A673 (cell line): ENCODE results near the gene RNF40. TPM values are rescaled to one million over a fixed set of nuclear protein-coding genes. Genes with fewer than 3 reads are reported as not detected.

ENCODE experiments used
- BruUV-seq: library from RNA; stranded (reverse); fragments of 400-500 nt; replicated peaks from 2 replicates; lab custom pipeline; 2021; lab: Mats Ljungman, UMichigan
- CTCF ChIA-PET: fragments of 300-600 bp; sonication (Branson Sonifier 250); formaldehyde crosslinking; loops from one replicate; lab custom pipeline; 2022; ENCODE audit warnings: antibody characterized with exemption; lab: Charles Lee
- POLR2A ChIA-PET: fragments of 300-600 bp; sonication (Branson Sonifier 250); formaldehyde crosslinking; loops from one replicate; lab custom pipeline; 2022; ENCODE audit warnings: antibody characterized with exemption; ENCODE audit not compliant: low non-redundant PET; lab: Charles Lee
- DNase-seq: peaks from one replicate; pipeline ENCODE4 v3.0.0-alpha.2; 2015; ENCODE audit warnings: low spot score
- H3K27ac ChIP-seq: fragments of 200-600 bp; sonication (generic); 2 replicates; pipeline ENCODE4 v1.5.1; 2016; ENCODE audit warnings: mixed run types, low read depth, mild to moderate bottlenecking, mixed read lengths, antibody characterized with exemption, low read length; ENCODE audit not compliant: poor library complexity, severe bottlenecking
- H3K27me3 ChIP-seq: fragments of 200-600 bp; sonication (generic); replicated peaks from 2 replicates; pipeline ENCODE4 v1.6.1; 2017; ENCODE audit warnings: mixed run types, low read depth, mild to moderate bottlenecking, mixed read lengths, antibody characterized with exemption, low read length; ENCODE audit not compliant: insufficient read depth, poor library complexity
- H3K36me3 ChIP-seq: fragments of 200-600 bp; sonication (generic); 2 replicates; pipeline ENCODE4 v1.6.1; 2016; ENCODE audit warnings: mixed run types, mild to moderate bottlenecking, mixed read lengths, antibody characterized with exemption, low read length; ENCODE audit not compliant: insufficient read depth, poor library complexity, severe bottlenecking
- H3K4me1 ChIP-seq: fragments of 200-600 bp; sonication (generic); 2 replicates; pipeline ENCODE4 v1.6.1; 2017; ENCODE audit warnings: mixed run types, mild to moderate bottlenecking, mixed read lengths, antibody characterized with exemption, low read length; ENCODE audit not compliant: insufficient read depth, poor library complexity, severe bottlenecking
- H3K4me3 ChIP-seq: fragments of 200-600 bp; sonication (generic); 2 replicates; pipeline ENCODE4 v1.5.1; 2016; ENCODE audit warnings: low read depth, mixed run types, mild to moderate bottlenecking, mixed read lengths, low read length; ENCODE audit not compliant: poor library complexity, severe bottlenecking
- H3K9me3 ChIP-seq: fragments of 200-600 bp; sonication (generic); 2 replicates; pipeline ENCODE4 v1.6.1; 2016; ENCODE audit warnings: mixed run types, low read depth, mild to moderate bottlenecking, mixed read lengths, antibody characterized with exemption, low read length; ENCODE audit not compliant: poor library complexity, severe bottlenecking
- EZH2 ChIP-seq: fragments of 200-600 bp; sonication (generic); IDR thresholded peaks from 2 replicates; pipeline ENCODE4 v1.6.1; 2017; ENCODE audit warnings: borderline replicate concordance, low read depth, mild to moderate bottlenecking, mixed read lengths, antibody characterized with exemption, low read length; ENCODE audit not compliant: poor library complexity, severe bottlenecking
- intact Hi-C: fragments of 100-400 bp; cut with micrococcal nuclease; formaldehyde crosslinking; loops from one replicate; pipeline ENCODE4 v1.10.0; 2022; ENCODE audit not compliant: unreplicated experiment
- total RNA-seq: library from RNA; stranded (reverse); gene quantifications from 2 replicates; pipeline ENCODE4 v1.2.3, GENCODE V29; 2021
- TF ChIP-seq, protein P1 (sequence below): fragments of 300-800, 200-600 bp; sonication (generic); conservative IDR thresholded peaks from 2 replicates; pipeline ENCODE4 v1.5.1; 2017; ENCODE audit warnings: low read depth, mild to moderate bottlenecking, antibody characterized with exemption, low read length, moderate library complexity, mixed read lengths

Gene RNF40
- total RNA-seq, 1 experiment from 2014 or later: 132 TPM

DNA sequence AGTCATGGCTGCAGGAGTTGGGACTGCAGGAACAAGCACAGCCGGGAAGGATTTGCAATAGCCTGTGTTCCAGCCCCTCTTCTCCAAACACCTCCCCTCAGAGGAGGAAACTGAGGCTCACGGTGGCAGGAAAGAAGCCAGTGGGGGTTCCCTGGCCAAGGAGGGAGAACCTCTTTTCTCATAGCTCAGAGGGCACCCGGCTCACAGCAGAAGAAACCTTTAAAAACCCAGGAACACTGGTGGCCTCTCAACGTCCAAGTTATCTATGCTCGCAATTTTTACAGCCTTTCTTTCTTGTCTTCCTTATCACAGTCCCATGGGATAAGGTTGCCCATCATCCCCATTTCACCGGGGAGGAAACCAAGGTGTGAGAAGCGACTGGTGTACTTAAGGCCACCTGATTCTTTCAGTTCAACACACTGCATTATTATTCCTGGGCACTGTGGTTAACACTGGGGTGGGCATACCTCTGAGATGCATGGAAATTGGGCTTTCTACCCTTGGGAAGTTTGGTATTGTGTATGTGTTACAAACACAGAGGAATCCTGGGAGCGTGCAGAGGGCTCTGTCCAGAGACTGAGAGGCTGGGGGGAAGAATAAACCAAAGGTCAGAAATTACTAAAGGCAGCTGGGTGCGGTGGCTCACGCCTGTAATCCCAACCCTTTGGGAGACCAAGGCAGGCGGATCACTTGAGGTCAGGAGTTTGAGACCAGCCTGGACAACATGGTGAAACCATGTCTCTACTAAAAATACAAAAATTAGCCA, 25.7 kb downstream of the RNF40 start:
- ChIA-PET CTCF (no interaction called here), POLR2A (no interaction called here)
- no peak for DNase-seq
- Histone ChIP-seq H3K4me3 (peak overlapping the region; percentile 74), H3K27ac (peak overlapping the region; percentile 80), H3K27me3 (no peaks in the 10 kb centered on the region), H3K36me3 (peaks cover 9% of the 10 kb centered on the region), H3K4me1 (no peaks in the 10 kb centered on the region), H3K9me3 (no peaks in the 10 kb centered on the region)
- intact Hi-C loops: loop anchor here (1.0 kb wide), 1 partner anchor 18 kb away; no protein-coding TSS in a partner anchor
- no TSS peak for BruUV-seq
- TF ChIP-seq, protein P1, sequence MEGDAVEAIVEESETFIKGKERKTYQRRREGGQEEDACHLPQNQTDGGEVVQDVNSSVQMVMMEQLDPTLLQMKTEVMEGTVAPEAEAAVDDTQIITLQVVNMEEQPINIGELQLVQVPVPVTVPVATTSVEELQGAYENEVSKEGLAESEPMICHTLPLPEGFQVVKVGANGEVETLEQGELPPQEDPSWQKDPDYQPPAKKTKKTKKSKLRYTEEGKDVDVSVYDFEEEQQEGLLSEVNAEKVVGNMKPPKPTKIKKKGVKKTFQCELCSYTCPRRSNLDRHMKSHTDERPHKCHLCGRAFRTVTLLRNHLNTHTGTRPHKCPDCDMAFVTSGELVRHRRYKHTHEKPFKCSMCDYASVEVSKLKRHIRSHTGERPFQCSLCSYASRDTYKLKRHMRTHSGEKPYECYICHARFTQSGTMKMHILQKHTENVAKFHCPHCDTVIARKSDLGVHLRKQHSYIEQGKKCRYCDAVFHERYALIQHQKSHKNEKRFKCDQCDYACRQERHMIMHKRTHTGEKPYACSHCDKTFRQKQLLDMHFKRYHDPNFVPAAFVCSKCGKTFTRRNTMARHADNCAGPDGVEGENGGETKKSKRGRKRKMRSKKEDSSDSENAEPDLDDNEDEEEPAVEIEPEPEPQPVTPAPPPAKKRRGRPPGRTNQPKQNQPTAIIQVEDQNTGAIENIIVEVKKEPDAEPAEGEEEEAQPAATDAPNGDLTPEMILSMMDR: no peak
- no peak for TF ChIP-seq EZH2

DNA sequence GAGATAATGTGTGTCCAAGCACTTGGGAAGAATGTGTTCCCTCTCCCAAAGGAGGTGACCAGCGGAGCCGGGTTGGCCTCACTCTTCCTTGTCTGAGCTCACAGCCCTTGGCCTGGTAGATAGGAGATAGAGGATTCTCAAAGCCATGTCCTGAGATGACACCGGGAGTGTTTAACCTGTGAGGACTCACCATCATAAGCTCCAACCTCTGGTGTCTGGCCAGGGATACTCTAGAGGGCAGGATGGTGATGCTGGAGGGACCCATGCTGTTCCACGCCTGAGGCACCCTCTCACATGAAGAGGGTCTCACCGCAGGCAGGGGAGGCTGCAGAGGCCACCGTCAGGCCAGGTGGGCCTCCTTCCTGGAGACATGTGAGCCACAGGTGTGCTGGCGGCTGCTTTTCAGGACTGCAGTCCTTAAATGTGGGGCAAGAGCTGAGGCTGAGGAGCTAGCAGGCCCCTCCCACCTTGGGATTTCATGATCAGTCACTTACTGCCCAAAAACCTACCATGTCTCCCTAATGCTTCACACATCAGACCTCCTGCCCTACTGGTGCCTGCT, 31.5 kb downstream of the RNF40 start:
- Histone ChIP-seq H3K36me3 (no peaks in the 10 kb centered on the region), H3K27me3 (no peaks in the 10 kb centered on the region), H3K9me3 (no peaks in the 10 kb centered on the region), H3K27ac (no peak overlapping the region), H3K4me3 (no peak overlapping the region), H3K4me1 (no peaks in the 10 kb centered on the region)
- DNase-seq: no peak
- no TSS peak for BruUV-seq
- intact Hi-C loops: no loop called here
- POLR2A ChIA-PET: no interaction called here
- TF ChIP-seq, protein P1: no peak
- TF ChIP-seq EZH2: no peak
- CTCF ChIA-PET: interaction anchor here (0.5 kb wide), 1 partner anchor 76 kb away, joined by 4 read pairs; no protein-coding TSS in a partner anchor

DNA sequence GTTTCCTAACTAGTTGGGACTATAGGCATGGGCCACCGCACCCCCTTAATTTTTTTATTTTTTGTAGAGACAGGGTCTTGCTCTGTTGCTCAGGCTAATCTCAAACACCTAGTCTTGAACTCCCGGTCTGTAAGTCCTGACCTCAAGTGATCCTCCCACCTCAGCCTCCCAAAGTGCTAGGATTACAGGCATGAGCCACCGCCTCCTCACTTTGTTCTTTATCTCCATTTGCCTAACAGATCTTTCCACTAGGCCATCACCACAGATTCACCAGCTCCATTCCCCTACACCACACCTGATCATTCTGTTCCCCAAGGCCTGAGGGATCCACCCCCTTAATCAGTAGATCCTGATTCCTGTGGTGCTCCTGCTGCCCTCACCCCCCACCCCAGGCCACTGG, 32.5 kb downstream of the RNF40 start:
- POLR2A ChIA-PET: no interaction called here
- Histone ChIP-seq H3K27ac (no peak overlapping the region), H3K9me3 (no peaks in the 10 kb centered on the region), H3K4me3 (no peak overlapping the region), H3K36me3 (no peaks in the 10 kb centered on the region), H3K27me3 (no peaks in the 10 kb centered on the region), H3K4me1 (no peaks in the 10 kb centered on the region)
- DNase-seq: no peak
- intact Hi-C loops: no loop called here
- CTCF ChIA-PET: no interaction called here
- BruUV-seq: no TSS peak
- TF ChIP-seq, protein P1: no peak
- TF ChIP-seq EZH2: no peak
